ENCODE measurements around the gene ATG7. TPM values are rescaled to one million over a fixed set of nuclear protein-coding genes. Genes with fewer than 3 reads are reported as not detected.

ATG7 gene
- total RNA-seq, 4 donors from 2014 or later: 20.6 to 50.4 (median 39.9) TPM

DNA sequence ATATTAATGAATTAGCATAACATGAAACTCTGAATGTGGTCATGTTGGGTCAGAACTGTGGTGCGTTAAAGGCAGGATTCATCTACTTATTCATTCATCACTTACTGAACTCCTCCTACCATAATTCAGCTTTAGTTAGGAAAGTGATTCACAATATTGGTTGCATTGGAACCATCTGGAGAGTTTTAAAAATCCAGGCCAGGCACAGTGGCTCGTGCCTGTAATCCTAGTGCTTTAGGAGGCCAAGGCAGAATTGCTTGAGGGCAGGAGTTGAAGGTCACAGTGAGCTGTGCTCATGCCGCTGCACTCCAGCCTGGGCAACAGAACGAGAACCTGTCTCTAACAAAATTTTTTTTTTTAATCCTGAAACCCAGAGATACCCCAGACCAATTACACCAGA is 44.2 kb upstream of the ATG7 start:
- Histone ChIP-seq H3K9me3 (no peaks in the 10 kb centered on the region), H3K27me3 (no peaks in the 10 kb centered on the region), H3K36me3 (no peaks in the 10 kb centered on the region), H3K4me1 (peaks cover 0 to 40% (median 10%) of the 10 kb centered on the region in 4 donors), H3K27ac (replicated peaks in 1 of 4) (peak overlapping the region; percentile 9 to 53 (median 23)), H3K4me3 (no peak overlapping the region)
- 65% methylated on average over 4 of the region's 4 CpGs for WGBS
- DNase-seq (ENCODE audit: extremely low spot score): no peak
- intact Hi-C loops (cut with DNase I): no loop called here
- TF ChIP-seq POLR2A (IDR thresholded peaks at IDR 0.05; ENCODE audit: low read depth): no peak
- TF ChIP-seq EP300 (IDR thresholded peaks at IDR 0.05): no peak
- TF ChIP-seq POLR2AphosphoS5 (IDR thresholded peaks at IDR 0.05): no peak
- TF ChIP-seq, protein P1, sequence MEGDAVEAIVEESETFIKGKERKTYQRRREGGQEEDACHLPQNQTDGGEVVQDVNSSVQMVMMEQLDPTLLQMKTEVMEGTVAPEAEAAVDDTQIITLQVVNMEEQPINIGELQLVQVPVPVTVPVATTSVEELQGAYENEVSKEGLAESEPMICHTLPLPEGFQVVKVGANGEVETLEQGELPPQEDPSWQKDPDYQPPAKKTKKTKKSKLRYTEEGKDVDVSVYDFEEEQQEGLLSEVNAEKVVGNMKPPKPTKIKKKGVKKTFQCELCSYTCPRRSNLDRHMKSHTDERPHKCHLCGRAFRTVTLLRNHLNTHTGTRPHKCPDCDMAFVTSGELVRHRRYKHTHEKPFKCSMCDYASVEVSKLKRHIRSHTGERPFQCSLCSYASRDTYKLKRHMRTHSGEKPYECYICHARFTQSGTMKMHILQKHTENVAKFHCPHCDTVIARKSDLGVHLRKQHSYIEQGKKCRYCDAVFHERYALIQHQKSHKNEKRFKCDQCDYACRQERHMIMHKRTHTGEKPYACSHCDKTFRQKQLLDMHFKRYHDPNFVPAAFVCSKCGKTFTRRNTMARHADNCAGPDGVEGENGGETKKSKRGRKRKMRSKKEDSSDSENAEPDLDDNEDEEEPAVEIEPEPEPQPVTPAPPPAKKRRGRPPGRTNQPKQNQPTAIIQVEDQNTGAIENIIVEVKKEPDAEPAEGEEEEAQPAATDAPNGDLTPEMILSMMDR (IDR thresholded peaks at IDR 0.05): no peak

DNA sequence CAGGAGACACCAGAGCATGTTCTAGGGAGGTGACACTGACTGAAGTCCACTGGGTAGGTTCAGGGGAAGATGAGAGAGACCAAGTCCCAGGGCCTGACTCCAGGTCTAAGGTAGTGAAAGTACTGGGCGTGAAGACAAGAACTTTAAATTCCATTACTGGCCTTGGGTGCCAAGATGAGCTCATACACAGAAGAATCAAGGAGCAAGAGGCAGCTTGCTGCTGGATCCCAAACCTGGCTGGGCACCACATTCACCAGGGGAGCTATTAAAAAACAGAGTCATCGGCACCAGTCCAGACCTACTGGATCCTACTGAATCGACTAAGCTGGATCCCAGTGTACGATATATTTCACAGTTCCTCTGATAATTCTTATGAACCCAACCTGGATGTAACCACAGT is 42.1 kb upstream of the ATG7 start:
- H3K36me3 ChIP-seq: no peaks in the 10 kb centered on the region
- H3K4me1 ChIP-seq: peaks cover 0 to 24% (median 4%) of the 10 kb centered on the region in 4 donors
- H3K27me3 ChIP-seq: peaks cover 0 to 2% (median 0%) of the 10 kb centered on the region in 4 donors
- no peak overlapping the region for H3K4me3 ChIP-seq
- no peak for DNase-seq (ENCODE audit: extremely low spot score)
- no peak for TF ChIP-seq POLR2A (IDR thresholded peaks at IDR 0.05; ENCODE audit: low read depth)
- TF ChIP-seq, protein P1 (IDR thresholded peaks at IDR 0.05): no peak
- TF ChIP-seq EP300 (IDR thresholded peaks at IDR 0.05): no peak
- TF ChIP-seq POLR2AphosphoS5 (IDR thresholded peaks at IDR 0.05): no peak
- H3K27ac ChIP-seq (replicated peaks in 1 of 4): no peak overlapping the region
- H3K9me3 ChIP-seq: no peaks in the 10 kb centered on the region
- WGBS: 88% methylated on average over 4 of the region's 4 CpGs
- intact Hi-C loops (cut with DNase I): loop anchor here (10.0 kb wide), 1 partner anchor 95 kb away; no protein-coding TSS in a partner anchor

DNA sequence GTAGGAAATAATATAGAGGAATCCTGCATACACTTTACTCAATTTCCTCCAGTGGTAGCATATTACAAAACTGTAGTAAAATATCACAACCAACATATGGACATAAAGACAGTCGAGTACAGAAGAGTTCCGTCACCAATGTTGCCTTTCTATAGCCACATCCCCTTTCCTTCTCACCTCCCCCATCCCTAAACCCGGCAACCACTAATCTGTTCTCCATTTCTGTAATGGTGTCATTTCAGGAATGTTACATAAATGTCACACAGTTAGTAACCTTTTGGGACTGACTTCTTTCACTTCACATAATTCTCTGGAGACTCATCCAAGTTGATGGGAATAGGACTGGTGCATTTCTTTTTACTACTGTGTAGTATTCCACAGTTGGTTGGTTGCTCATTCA is 41.4 kb upstream of the ATG7 start:
- peaks cover 0 to 7% (median 0%) of the 10 kb centered on the region in 4 donors for H3K27me3 ChIP-seq
- H3K9me3 ChIP-seq: no peaks in the 10 kb centered on the region
- no peaks in the 10 kb centered on the region for H3K36me3 ChIP-seq
- 65% methylated on average over 3 of the region's 3 CpGs for WGBS
- no peak overlapping the region for H3K27ac ChIP-seq (replicated peaks in 1 of 4)
- TF ChIP-seq POLR2AphosphoS5 (IDR thresholded peaks at IDR 0.05) (no peak), EP300 (IDR thresholded peaks at IDR 0.05) (no peak), POLR2A (IDR thresholded peaks at IDR 0.05; ENCODE audit: low read depth) (no peak)
- TF ChIP-seq, protein P1 (IDR thresholded peaks at IDR 0.05): no peak
- DNase-seq (ENCODE audit: extremely low spot score): no peak
- peaks cover 0 to 17% (median 3%) of the 10 kb centered on the region in 4 donors for H3K4me1 ChIP-seq
- H3K4me3 ChIP-seq: no peak overlapping the region
- intact Hi-C loops (cut with DNase I): loop anchor here (10.0 kb wide), 1 partner anchor 94 kb away; no protein-coding TSS in a partner anchor

DNA sequence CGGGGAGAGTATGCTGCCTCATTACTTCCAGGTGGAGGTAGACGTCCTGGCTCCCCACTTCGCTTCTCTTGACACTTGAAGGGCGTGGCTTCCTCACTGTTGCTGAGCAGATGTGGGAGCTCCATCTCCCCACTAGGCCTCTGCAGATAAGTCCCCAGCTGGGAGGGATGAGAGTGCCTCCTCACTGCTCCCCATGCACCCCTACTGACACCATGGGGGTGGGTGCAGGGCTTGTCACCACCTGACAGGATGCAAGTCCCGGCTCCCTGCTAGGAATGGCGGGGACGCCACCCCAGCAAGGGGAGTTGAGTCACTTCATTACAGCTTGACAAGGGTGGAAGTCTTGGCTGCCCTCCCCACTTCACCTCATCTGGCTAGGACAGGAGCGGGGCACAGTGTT is 36.8 kb upstream of the ATG7 start:
- Histone ChIP-seq H3K9me3 (no peaks in the 10 kb centered on the region), H3K36me3 (no peaks in the 10 kb centered on the region), H3K27ac (replicated peaks in 1 of 4) (no peak overlapping the region), H3K4me3 (no peak overlapping the region), H3K27me3 (peaks cover 0 to 7% (median 0%) of the 10 kb centered on the region in 4 donors), H3K4me1 (no peaks in the 10 kb centered on the region)
- intact Hi-C loops (cut with DNase I): loop anchor here (10.0 kb wide), 1 partner anchor 89 kb away; no protein-coding TSS in a partner anchor
- TF ChIP-seq POLR2AphosphoS5 (IDR thresholded peaks at IDR 0.05) (no peak), EP300 (IDR thresholded peaks at IDR 0.05) (no peak), POLR2A (IDR thresholded peaks at IDR 0.05; ENCODE audit: low read depth) (no peak)
- TF ChIP-seq, protein P1 (IDR thresholded peaks at IDR 0.05): no peak
- 77% methylated on average over 8 of the region's 8 CpGs for WGBS
- DNase-seq (ENCODE audit: extremely low spot score): no peak
